ENCODE measurements around the gene SH3GLB1.

SH3GLB1 gene

GRCh38 chr1:86774305-86775295 is 70.2 kb downstream of the SH3GLB1 start:
- DNase-seq: peak; percentile 67

- DNase-seq: no peak
Measured at GRCh38 chr1:86775395-86775794, 71.0 kb downstream of the SH3GLB1 start.

GRCh38 chr1:86776108-86776507 is 71.7 kb downstream of the SH3GLB1 start:
- no peak for DNase-seq

- no peak for DNase-seq
Measured at GRCh38 chr1:86778569-86779239, 74.3 kb downstream of the SH3GLB1 start.

DNA sequence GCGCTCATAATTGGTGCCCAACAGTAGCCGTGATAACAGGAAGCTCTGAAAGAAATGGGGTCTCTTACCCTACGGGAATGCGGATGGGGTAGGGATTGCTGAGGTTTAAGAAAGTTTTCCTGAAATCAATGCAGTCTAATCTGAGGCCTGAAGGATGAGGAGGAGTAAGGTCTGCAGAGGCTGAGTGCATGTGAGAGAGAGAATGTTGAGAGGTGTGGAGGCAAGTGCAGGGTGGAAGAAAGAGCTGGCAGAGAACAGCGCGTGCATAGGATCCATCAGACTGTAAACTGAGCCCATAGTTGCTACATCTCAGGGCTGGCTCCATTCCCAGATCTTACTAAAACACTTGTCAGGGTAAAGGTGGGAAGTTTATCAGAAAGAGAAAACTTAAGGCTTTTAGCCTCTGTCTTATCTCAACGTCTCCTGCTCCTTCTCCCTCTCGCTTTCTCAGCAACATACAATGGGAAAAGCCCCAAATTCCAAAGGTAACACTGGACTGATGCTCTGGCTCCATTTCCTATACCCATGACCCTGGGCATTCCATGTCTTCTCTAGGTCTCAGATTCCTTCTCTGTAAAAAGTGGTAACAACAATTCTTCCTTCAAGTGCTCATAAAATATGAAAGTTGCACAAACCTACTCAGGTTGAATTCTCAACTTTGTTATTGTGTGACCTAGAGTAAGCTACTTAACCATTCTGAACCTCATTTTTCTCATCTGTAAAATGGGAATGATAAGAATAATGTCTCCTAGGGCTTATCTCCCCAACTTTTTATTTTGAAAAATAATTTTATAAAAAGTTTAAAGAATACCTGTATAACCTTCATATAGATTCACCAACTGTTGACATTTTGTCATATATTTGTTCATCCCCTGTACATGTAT is 75.2 kb downstream of the SH3GLB1 start:
- DNase-seq: no peak

DNA sequence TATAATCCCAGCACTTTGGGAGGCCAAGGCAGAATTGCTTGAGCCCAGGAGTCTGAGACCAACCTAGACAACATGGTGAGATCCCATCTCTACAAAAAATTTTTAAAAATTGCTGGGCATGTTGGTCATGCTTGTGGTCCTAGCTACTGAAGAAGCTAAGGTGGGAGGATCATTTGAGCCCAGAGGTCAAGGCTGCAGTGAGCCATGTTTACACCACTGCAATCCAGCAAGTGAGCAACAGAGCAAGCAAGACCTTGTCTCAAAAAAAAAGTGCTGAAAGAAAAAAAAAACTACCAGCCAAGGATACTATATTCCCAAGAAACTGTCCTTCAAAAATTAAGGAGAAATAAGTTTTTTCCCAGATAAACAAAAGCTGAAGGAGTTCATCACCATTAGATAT is 78.1 kb downstream of the SH3GLB1 start:
- no peak for DNase-seq

DNA sequence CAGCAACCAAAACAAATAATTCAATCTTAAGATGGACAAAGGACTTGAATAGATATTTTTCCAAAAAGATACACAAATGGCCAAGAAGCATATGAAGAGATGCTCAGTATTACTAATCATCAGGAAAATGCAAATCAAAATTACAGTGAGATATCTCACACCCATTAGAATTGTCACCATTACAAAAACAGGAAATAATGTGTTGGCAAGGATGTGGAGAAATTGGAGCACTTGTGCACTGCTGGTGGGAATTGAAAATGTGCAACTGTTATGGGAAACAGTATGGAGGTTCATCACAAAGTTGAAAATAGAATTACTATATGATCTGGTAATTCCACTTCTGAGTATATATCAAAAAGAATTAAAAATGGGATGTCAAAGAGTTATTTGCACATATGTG is 83.2 kb downstream of the SH3GLB1 start:
- DNase-seq: no peak

GRCh38 chr1:86788300-86789206 is 84.2 kb downstream of the SH3GLB1 start:
- DNase-seq: no peak

DNA sequence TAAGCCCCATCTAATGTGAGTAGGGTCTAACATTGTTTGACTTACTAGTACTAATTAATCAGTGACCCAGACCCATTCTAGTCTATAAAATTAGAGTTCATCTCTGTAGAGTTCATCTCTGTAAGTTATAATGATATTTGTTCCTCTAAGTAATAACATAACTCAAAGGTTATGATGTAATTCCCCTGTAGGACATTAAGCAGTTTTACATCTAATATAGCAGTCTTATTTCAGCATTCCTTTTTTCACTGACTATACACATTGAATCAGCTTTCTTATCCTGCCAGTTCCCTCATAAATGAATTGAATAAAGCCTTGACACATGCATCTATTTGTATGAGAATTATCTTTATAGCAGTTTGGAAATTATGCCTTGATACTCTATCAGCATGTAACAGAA is 90.9 kb downstream of the SH3GLB1 start:
- DNase-seq: no peak
